HCT116 (cell line): Measurements from ENCODE around the gene ADORA1. TPM values are rescaled to one million over a fixed set of nuclear protein-coding genes. Genes with fewer than 3 reads are reported as not detected.

Experiments used
- ATAC-seq: fragments of 200-7000 bp; cut with Tn5 transposase; 2 replicates; pipeline ENCODE4 v1.9.1; 2020; ENCODE audit warnings: mild to moderate bottlenecking, moderate library complexity
- BruUV-seq: library from RNA; stranded (reverse); fragments of 400-500 nt; replicated peaks from 2 replicates; lab custom pipeline; 2021; lab: Mats Ljungman, UMichigan
- CTCF ChIA-PET: fragments of 300-600 bp; sonication (Branson Sonifier 250); formaldehyde crosslinking; loops from one replicate; lab custom pipeline; 2021; ENCODE audit warnings: antibody characterized with exemption; lab: Charles Lee
- POLR2A ChIA-PET: fragments of 300-600, 350-600 bp; sonication (Branson Sonifier 250); formaldehyde crosslinking; loops from one replicate; lab custom pipeline; 2021; ENCODE audit warnings: antibody characterized with exemption; lab: Charles Lee
- RAD21 ChIA-PET, 2 experiments: fragments of 300-600 bp; sonication (Branson Sonifier 250); formaldehyde crosslinking; loops; one replicate each; lab custom pipeline; 2023; ENCODE audit warnings: low total read pairs in 2 of 2; ENCODE audit not compliant: uncharacterized antibody in 2 of 2, unreplicated experiment in 2 of 2, low non-redundant PET in 1 of 2; lab: Charles Lee
- DNase-seq: peaks from one replicate; pipeline ENCODE4 v3.0.0-alpha.2; 2010; ENCODE audit warnings: low read depth, low spot score
- H2AFZ ChIP-seq: fragments of 200-600 bp; shearing (Covaris generic), sonication (generic); 2 replicates; pipeline ENCODE4 v1.6.1; 2017; ENCODE audit warnings: low read depth, mixed run types, mixed read lengths, antibody characterized with exemption, low read length; ENCODE audit not compliant: poor library complexity, severe bottlenecking
- H3K27ac ChIP-seq: 2 replicates; pipeline ENCODE4 v1.5.1; 2012; ENCODE audit warnings: low read depth, low read length
- H3K27me3 ChIP-seq: fragments of 200-600 bp; sonication (generic); 2 replicates; pipeline ENCODE4 v1.6.1; 2016; ENCODE audit warnings: mixed run types, low read length, mixed read lengths; ENCODE audit not compliant: insufficient read depth
- H3K36me3 ChIP-seq, 2 experiments: fragments of 200-500 bp in 1 of 2; fragments of 200-600 bp in 1 of 2; sonication (Bioruptor generic) in 1 of 2; sonication (generic) in 1 of 2; 2 replicates each; pipeline versions ENCODE4 v1.5.1 to v1.6.1; 2014 to 2016; ENCODE audit warnings: low read length in 2 of 2, inconsistent platforms in 1 of 2, mixed read lengths in 1 of 2, mixed run types in 1 of 2; ENCODE audit not compliant: insufficient read depth in 2 of 2, control insufficient read depth in 1 of 2
- H3K4me1 ChIP-seq, 2 experiments: fragments of 200-600 bp in 1 of 2; sonication (generic) in 1 of 2; 2 replicates each; pipeline versions ENCODE4 v1.5.1 to v1.6.1; 2012 to 2017; ENCODE audit warnings: low read length in 2 of 2, inconsistent platforms in 1 of 2, mild to moderate bottlenecking in 1 of 2, mixed read lengths in 1 of 2, mixed run types in 1 of 2, moderate library complexity in 1 of 2; ENCODE audit not compliant: insufficient read depth in 2 of 2, control insufficient read depth in 1 of 2
- H3K4me2 ChIP-seq: fragments of 200-600 bp; sonication (generic); 2 replicates; pipeline ENCODE4 v1.6.1; 2017; ENCODE audit warnings: mixed run types, low read length, mixed read lengths
- H3K4me3 ChIP-seq, 2 experiments: fragments of 200-600 bp in 1 of 2; sonication (generic) in 1 of 2; replicated peaks in 1 of 2; 2 replicates each; pipeline ENCODE4 v1.5.1; 2011 to 2016; ENCODE audit warnings: low read length in 2 of 2, control low read depth in 1 of 2, low read depth in 1 of 2, mild to moderate bottlenecking in 1 of 2, mixed read lengths in 1 of 2, mixed run types in 1 of 2
- H3K79me2 ChIP-seq: fragments of 200-600 bp; sonication (generic); 2 replicates; pipeline ENCODE4 v1.6.1; 2017; ENCODE audit warnings: mild to moderate bottlenecking, mixed run types, low read length, moderate library complexity, mixed read lengths; ENCODE audit not compliant: insufficient read depth
- H3K9ac ChIP-seq: fragments of 200-600 bp; sonication (generic); 2 replicates; pipeline ENCODE4 v1.6.1; 2016; ENCODE audit warnings: low read length, mixed read lengths
- H3K9me2 ChIP-seq: fragments of 200-600 bp; sonication (generic), shearing (Covaris generic); 2 replicates; pipeline ENCODE4 v1.6.1; 2017; ENCODE audit warnings: mixed run types, mild to moderate bottlenecking, moderate library complexity; ENCODE audit not compliant: insufficient read depth
- H3K9me3 ChIP-seq, 2 experiments: fragments of 200-500 bp in 1 of 2; fragments of 200-600 bp in 1 of 2; sonication (Bioruptor generic) in 1 of 2; sonication (generic) in 1 of 2; 2 replicates each; pipeline ENCODE4 v1.6.1; 2014 to 2017; ENCODE audit warnings: low read length in 2 of 2, mixed read lengths in 2 of 2, inconsistent platforms in 1 of 2, low read depth in 1 of 2, mild to moderate bottlenecking in 1 of 2, mixed run types in 1 of 2, moderate library complexity in 1 of 2; ENCODE audit not compliant: control insufficient read depth in 1 of 2, insufficient read depth in 1 of 2
- H4K20me1 ChIP-seq: fragments of 200-600 bp; sonication (generic), shearing (Covaris generic); 2 replicates; pipeline ENCODE4 v1.6.1; 2017; ENCODE audit warnings: mixed run types, mild to moderate bottlenecking, moderate library complexity; ENCODE audit not compliant: insufficient read depth
- ATF3 ChIP-seq: IDR thresholded peaks from 2 replicates; pipeline ENCODE4 v1.6.1; 2012
- EGR1 ChIP-seq: IDR thresholded peaks from 2 replicates; pipeline ENCODE4 v1.6.1; 2012; ENCODE audit warnings: low read depth
- EZH2phosphoT487 ChIP-seq: fragments of 200-600 bp; IDR thresholded peaks from 2 replicates; pipeline ENCODE4 v1.6.1; 2018; ENCODE audit warnings: antibody characterized with exemption, borderline replicate concordance
- RAD21 ChIP-seq: IDR thresholded peaks from 2 replicates; pipeline ENCODE4 v1.6.1; 2012; ENCODE audit warnings: low read depth, mild to moderate bottlenecking
- REST ChIP-seq: IDR thresholded peaks from 2 replicates; pipeline ENCODE4 v1.6.1; 2012; ENCODE audit warnings: low read depth
- SP1 ChIP-seq: IDR thresholded peaks from 2 replicates; pipeline ENCODE4 v1.6.1; 2012; ENCODE audit warnings: low read depth
- YY1 ChIP-seq: IDR thresholded peaks from 2 replicates; pipeline ENCODE4 v1.6.1; 2011; ENCODE audit warnings: low read length, low read depth, moderate library complexity, mild to moderate bottlenecking; ENCODE audit not compliant: insufficient replicate concordance; ENCODE audit errors: extremely low read depth
- ZBTB33 ChIP-seq: IDR thresholded peaks from 2 replicates; pipeline ENCODE4 v1.6.1; 2011; ENCODE audit warnings: mild to moderate bottlenecking, low read length, moderate library complexity; ENCODE audit not compliant: insufficient replicate concordance; ENCODE audit errors: extremely low read depth
- intact Hi-C: fragments of 100-400 bp; cut with micrococcal nuclease; formaldehyde crosslinking; loops from 2 replicates; pipeline ENCODE4 v1.10.0; 2022
- total RNA-seq: library from RNA; stranded (reverse); gene quantifications from one replicate; pipeline ENCODE4 v1.2.1, GENCODE V29; 2021; ENCODE audit not compliant: unreplicated experiment

The ADORA1 gene
- total RNA-seq, 1 experiment from 2014 or later: 2.8 TPM

GRCh38 chr1:203168256-203168786 is 40.8 kb downstream of the ADORA1 start:
- ChIA-PET POLR2A (no interaction called here), CTCF (no interaction called here)
- intact Hi-C loops: no loop called here

GRCh38 chr1:203168991-203169390 is 41.5 kb downstream of the ADORA1 start:
- Histone ChIP-seq H3K9me3 (no peaks in the 10 kb centered on the region), H3K4me3 (no peak overlapping the region), H3K27me3 (no peaks in the 10 kb centered on the region), H2AFZ (no peak overlapping the region), H3K4me2 (no peak overlapping the region), H4K20me1 (no peaks in the 10 kb centered on the region), H3K79me2 (no peaks in the 10 kb centered on the region)
- RAD21 ChIA-PET: no interaction called here
- ATAC-seq: no peak
- TF ChIP-seq ATF3 (no peak), REST (no peak), EZH2phosphoT487 (no peak), YY1 (no peak), ZBTB33 (no peak), SP1 (no peak), EGR1 (no peak), RAD21 (no peak)
- TF ChIP-seq, all 23 proteins: peak for 0
- H3K9me2 ChIP-seq: no peaks in the 10 kb centered on the region
- POLR2A ChIA-PET: no interaction called here
- CTCF ChIA-PET: no interaction called here
- no peak overlapping the region for H3K9ac ChIP-seq
- DNase-seq: no peak
- intact Hi-C loops: no loop called here
- no TSS peak for BruUV-seq
- H3K36me3 ChIP-seq: no peaks in the 10 kb centered on the region
- H3K4me1 ChIP-seq: peaks cover 13 to 46% of the 10 kb centered on the region in 2 experiments; a peak in 3 of 4 replicates
- no peak overlapping the region for H3K27ac ChIP-seq

More at GRCh38 chr1:203168256-203168786, 40.8 kb downstream of the ADORA1 start:
- no peaks in the 10 kb centered on the region for H4K20me1 ChIP-seq
- no peak for TF ChIP-seq YY1
- TF ChIP-seq, all 23 proteins: peak for 0
- no peaks in the 10 kb centered on the region for H3K9me2 ChIP-seq
- BruUV-seq: no TSS peak
- no peak for DNase-seq
- no peak overlapping the region for H3K4me2 ChIP-seq
- no peak overlapping the region for H2AFZ ChIP-seq
- no peaks in the 10 kb centered on the region for H3K27me3 ChIP-seq
- ATAC-seq: no peak
- no peaks in the 10 kb centered on the region for H3K9me3 ChIP-seq
- no peaks in the 10 kb centered on the region for H3K36me3 ChIP-seq
- H3K4me3 ChIP-seq: no peak overlapping the region
- H3K9ac ChIP-seq: no peak overlapping the region
- H3K79me2 ChIP-seq: no peaks in the 10 kb centered on the region
- RAD21 ChIA-PET: no interaction called here
- H3K4me1 ChIP-seq: peaks cover 10 to 40% of the 10 kb centered on the region in 2 experiments; a peak in 3 of 4 replicates
- no peak overlapping the region for H3K27ac ChIP-seq
